CD4-positive, alpha-beta T cell treated with Interleukin-17A for 1 hour (primary cell): ENCODE measurements around the gene C1GALT1.
A peak's percentile ranks its signal among the peaks of the same experiment; 100 is the strongest.

Experiments used
- DNase-seq: peaks from one replicate; pipeline ENCODE4 v3.0.0-alpha.2; 2020

C1GALT1 gene

GRCh38 chr7:7202375-7202720, 20.0 kb downstream of the C1GALT1 start:
- no peak for DNase-seq

- DNase-seq, result peak; percentile 19
These were observed 21.6 kb downstream of the C1GALT1 start for GRCh38 chr7:7203813-7204575.

- DNase-seq, result no peak
These were observed 25.5 kb downstream of the C1GALT1 start for GRCh38 chr7:7207876-7208275.

GRCh38 chr7:7208520-7208919, 26.2 kb downstream of the C1GALT1 start:
- DNase-seq, result no peak

- no peak for DNase-seq
These were observed 27.2 kb downstream of the C1GALT1 start for GRCh38 chr7:7209412-7210050.

GRCh38 chr7:7210475-7211237, 28.3 kb downstream of the C1GALT1 start:
- no peak for DNase-seq

GRCh38 chr7:7212612-7213011, 30.3 kb downstream of the C1GALT1 start:
- no peak for DNase-seq

- DNase-seq, result no peak
These were observed 32.3 kb downstream of the C1GALT1 start for GRCh38 chr7:7214398-7215347.

- no peak for DNase-seq
These were observed 33.9 kb downstream of the C1GALT1 start for GRCh38 chr7:7216279-7216678.

GRCh38 chr7:7219216-7219615, 36.9 kb downstream of the C1GALT1 start:
- no peak for DNase-seq

- DNase-seq, result no peak
These were observed 38.5 kb downstream of the C1GALT1 start for GRCh38 chr7:7220821-7221220.

GRCh38 chr7:7221599-7222038, 39.3 kb downstream of the C1GALT1 start:
- DNase-seq, result no peak

GRCh38 chr7:7223250-7223649, 40.9 kb downstream of the C1GALT1 start:
- DNase-seq, result no peak

- no peak for DNase-seq
These were observed 44.1 kb downstream of the C1GALT1 start for GRCh38 chr7:7226407-7226806.

- DNase-seq, result no peak
These were observed 46.1 kb downstream of the C1GALT1 start for GRCh38 chr7:7228472-7228871.

- no peak for DNase-seq
These were observed 46.6 kb downstream of the C1GALT1 start for GRCh38 chr7:7228967-7229366.

- no peak for DNase-seq
These were observed 48.7 kb downstream of the C1GALT1 start for GRCh38 chr7:7231000-7231399.

- DNase-seq, result no peak
These were observed 49.5 kb downstream of the C1GALT1 start for GRCh38 chr7:7231865-7232264.

- DNase-seq, result no peak
These were observed 53.0 kb downstream of the C1GALT1 start for GRCh38 chr7:7235347-7235746.

- DNase-seq, result no peak
These were observed 53.7 kb downstream of the C1GALT1 start for GRCh38 chr7:7236041-7236440.

GRCh38 chr7:7237201-7237977, 55.0 kb downstream of the C1GALT1 start:
- no peak for DNase-seq

GRCh38 chr7:7237978-7238267, 55.6 kb downstream of the C1GALT1 start:
- DNase-seq, result no peak
